Endothelial cell of umbilical vein (primary cell): ENCODE results near the gene ARID1B. TPM values are rescaled to one million over a fixed set of nuclear protein-coding genes. Genes with fewer than 3 reads are reported as not detected.

Experiments
- BruUV-seq: library from RNA; stranded (reverse); fragments of 400-500 nt; replicated peaks from 2 replicates; lab custom pipeline; 2021; lab: Mats Ljungman, UMichigan
- CTCF ChIA-PET: fragments of 300-600, 350-600 bp; sonication (Branson Sonifier 250); formaldehyde crosslinking; loops from one replicate; lab custom pipeline; 2021; ENCODE audit warnings: antibody characterized with exemption, inconsistent platforms; lab: Charles Lee
- POLR2A ChIA-PET: fragments of 300-600, 350-600 bp; sonication (Branson Sonifier 250); formaldehyde crosslinking; loops from one replicate; lab custom pipeline; 2021; ENCODE audit warnings: antibody characterized with exemption, inconsistent platforms; lab: Charles Lee
- DNase-seq: peaks from one replicate; pipeline ENCODE4 v3.0.0-alpha.2; 2011; ENCODE audit warnings: low read depth, low spot score
- FAIRE-seq: peaks from 2 replicates; lab custom pipeline; 2011; peaks lifted over from hg19 to GRCh38; lab: Jason Lieb, UNC
- H2AFZ ChIP-seq: 2 replicates; pipeline ENCODE4 v1.6.0; 2012; ENCODE audit warnings: low read depth, low read length, control low read depth, inconsistent platforms
- H3K27ac ChIP-seq: 2 replicates; pipeline ENCODE4 v1.5.1; 2011; ENCODE audit warnings: low read depth, mild to moderate bottlenecking, control low read depth, low read length, moderate library complexity; ENCODE audit not compliant: insufficient read depth
- H3K27me3 ChIP-seq, 2 experiments: 2 replicates each; pipeline versions ENCODE4 v1.6.0 to v1.6.1; 2011; ENCODE audit warnings: low read length in 2 of 2, mixed read lengths in 1 of 2; ENCODE audit not compliant: control insufficient read depth in 2 of 2, insufficient read depth in 2 of 2
- H3K36me3 ChIP-seq, 2 experiments: 2 replicates in 1 of 2; 3 replicates in 1 of 2; pipeline ENCODE4 v1.5.1; 2011; ENCODE audit warnings: low read length in 2 of 2, mild to moderate bottlenecking in 1 of 2, moderate library complexity in 1 of 2; ENCODE audit not compliant: control insufficient read depth in 2 of 2, insufficient read depth in 2 of 2; ENCODE audit errors: extremely low read depth in 1 of 2
- H3K4me1 ChIP-seq: 3 replicates; pipeline ENCODE4 v1.5.1; 2011; ENCODE audit warnings: mild to moderate bottlenecking, low read length; ENCODE audit not compliant: control insufficient read depth, insufficient read depth; ENCODE audit errors: extremely low read depth
- H3K4me2 ChIP-seq: 2 replicates; pipeline ENCODE4 v1.6.1; 2011; ENCODE audit warnings: low read length, control low read depth, mixed read lengths; ENCODE audit not compliant: insufficient read depth
- H3K4me3 ChIP-seq, 3 experiments: fragments of 200-600 bp in 1 of 3; sonication (generic), shearing (Covaris generic) in 1 of 3; replicated peaks in 1 of 3; 2 replicates each; pipeline ENCODE4 v1.5.1; 2011 to 2016; ENCODE audit warnings: control low read depth in 3 of 3, low read length in 3 of 3, mild to moderate bottlenecking in 2 of 3, inconsistent platforms in 1 of 3, low read depth in 1 of 3, moderate library complexity in 1 of 3; ENCODE audit not compliant: insufficient read depth in 1 of 3
- H3K79me2 ChIP-seq: 2 replicates; pipeline ENCODE4 v1.6.0; 2012; ENCODE audit warnings: low read length, inconsistent platforms; ENCODE audit not compliant: control insufficient read depth, insufficient read depth
- H3K9ac ChIP-seq: replicated peaks from 2 replicates; pipeline ENCODE3; 2011; ENCODE audit warnings: low read length, control low read depth; ENCODE audit not compliant: insufficient read depth; ENCODE audit errors: extremely low read depth
- H3K9me1 ChIP-seq: replicated peaks from 3 replicates; pipeline ENCODE4 v1.6.0; 2011; ENCODE audit warnings: mild to moderate bottlenecking, low read length; ENCODE audit not compliant: control insufficient read depth, insufficient read depth; ENCODE audit errors: extremely low read depth
- H3K9me3 ChIP-seq: replicated peaks from 2 replicates; pipeline ENCODE4 v1.5.1; 2012; ENCODE audit warnings: low read length, inconsistent platforms; ENCODE audit not compliant: control insufficient read depth, insufficient read depth
- H4K20me1 ChIP-seq: replicated peaks from 2 replicates; pipeline ENCODE3; 2011; ENCODE audit warnings: mild to moderate bottlenecking, low read length; ENCODE audit not compliant: control insufficient read depth, insufficient read depth; ENCODE audit errors: extremely low read depth
- CTCF ChIP-seq, 2 donors: IDR thresholded peaks; 1 replicate in 1 of 2; 2 replicates in 1 of 2; pipeline ENCODE4 v1.5.1; 2011; ENCODE audit warnings: low read length in 2 of 2, mild to moderate bottlenecking in 2 of 2, moderate library complexity in 2 of 2, control low read depth in 1 of 2, inconsistent platforms in 1 of 2, low read depth in 1 of 2; ENCODE audit not compliant: insufficient read depth in 1 of 2; ENCODE audit errors: extremely low read depth in 1 of 2
- EZH2 ChIP-seq: IDR thresholded peaks from 2 replicates; pipeline ENCODE4 v1.6.1; 2012; ENCODE audit warnings: borderline replicate concordance, low read depth, mild to moderate bottlenecking, moderate library complexity, low read length, inconsistent platforms; ENCODE audit not compliant: severe bottlenecking
- FOS ChIP-seq: IDR thresholded peaks from 2 replicates; pipeline ENCODE4 v1.6.1; 2011; ENCODE audit warnings: mild to moderate bottlenecking, low read length, moderate library complexity, borderline replicate concordance; ENCODE audit not compliant: insufficient read depth
- GATA2 ChIP-seq: IDR thresholded peaks from 2 replicates; pipeline ENCODE4 v1.7.0; 2011; ENCODE audit warnings: low read depth, mild to moderate bottlenecking, moderate library complexity, mixed read lengths, low read length; ENCODE audit not compliant: insufficient read length, insufficient read depth
- JUN ChIP-seq: IDR thresholded peaks from 2 replicates; pipeline ENCODE4 v1.6.1; 2011; ENCODE audit warnings: borderline replicate concordance, low read depth; ENCODE audit not compliant: insufficient read length, insufficient read depth
- MAX ChIP-seq: IDR thresholded peaks from 2 replicates; pipeline ENCODE4 v1.6.1; 2011; ENCODE audit not compliant: insufficient read depth, insufficient read length
- MYC ChIP-seq: IDR thresholded peaks from one replicate; pipeline ENCODE4 v1.6.1; 2011; ENCODE audit warnings: mild to moderate bottlenecking, low read depth, low read length
- POLR2A ChIP-seq: IDR thresholded peaks from 2 replicates; pipeline ENCODE4 v1.6.1; 2012; ENCODE audit warnings: low read depth, mild to moderate bottlenecking, control low read depth, low read length
- POLR2AphosphoS5 ChIP-seq: IDR thresholded peaks from 2 replicates; pipeline ENCODE4 v1.6.1; 2012; ENCODE audit warnings: low read depth, mild to moderate bottlenecking, control low read depth, low read length, moderate library complexity; ENCODE audit not compliant: insufficient read depth
- dilution Hi-C: fragments of 300-500 bp; cut with MboI; formaldehyde crosslinking; loops from one replicate; pipeline ENCODE4 v1.15.0; 2019; ENCODE audit warnings: low sequenced_read_pairs; ENCODE audit not compliant: extremely low pct_ligation_motif_present
- intact Hi-C: fragments of 100-400 bp; cut with micrococcal nuclease; formaldehyde crosslinking; loops from one replicate; pipeline ENCODE4 v1.10.0; 2022
- polyA plus RNA-seq, 4 experiments: library from polyadenylated mRNA; depleted of rRNA in 3 of 4; stranded (reverse) in 3 of 4; unstranded in 1 of 4; fragments of >200 nt; gene quantifications; 2 replicates each; pipeline versions ENCODE4 v1.2.1 to v1.2.3, GENCODE V29; 2011 to 2012; ENCODE audit warnings: missing spikeins in 1 of 4
- total RNA-seq: library from RNA; stranded (reverse); gene quantifications from 2 replicates; pipeline ENCODE4 v1.2.3, GENCODE V29; 2021

The ARID1B gene
- total and polyA plus RNA-seq, 2 donors (not counting 3 experiments of a cell fraction or from before 2014, with no cell fraction given), result 21.8 to 89.5 TPM

GRCh38 chr6:156960525-156960924 lies 183.3 kb downstream of the ARID1B start:
- no peak overlapping the region for H3K4me2 ChIP-seq
- peaks cover 6% of the 10 kb centered on the region for H3K4me1 ChIP-seq
- no peak for DNase-seq
- H3K9me3 ChIP-seq, result no peaks in the 10 kb centered on the region
- TF ChIP-seq MYC (no peak), CTCF (IDR thresholded peaks at IDR 0.05; ENCODE audit: extremely low read depth in 1 of 2, insufficient read depth in 1 of 2, low read depth in 1 of 2, low read length in 2 of 2) (no peak), EZH2 (no peak), FOS (no peak), POLR2A (no peak), POLR2AphosphoS5 (no peak), GATA2 (no peak), JUN (no peak), MAX (no peak)
- peaks cover 41% of the 10 kb centered on the region for H3K79me2 ChIP-seq
- no peaks in the 10 kb centered on the region for H3K36me3 ChIP-seq
- H3K9ac ChIP-seq, result no peak overlapping the region
- no peak overlapping the region for H3K4me3 ChIP-seq
- ChIA-PET CTCF (no interaction called here), POLR2A (no interaction called here)
- no TSS peak for BruUV-seq
- H3K9me1 ChIP-seq, result no peaks in the 10 kb centered on the region
- no peak overlapping the region for H2AFZ ChIP-seq
- H4K20me1 ChIP-seq, result no peaks in the 10 kb centered on the region
- no peak for FAIRE-seq
- dilution Hi-C loops, result no loop called here
- H3K27me3 ChIP-seq, result no peaks in the 10 kb centered on the region
- H3K27ac ChIP-seq, result no peak overlapping the region
- intact Hi-C loops, result no loop called here
